C4-2B (cell line): ENCODE results near the gene SMYD2.

Experiments
- H3K27ac ChIP-seq: fragments of 450-650 bp; 2 replicates; pipeline ENCODE4 v1.5.1; 2017
- ZFX ChIP-seq: fragments of 450-650 bp; IDR thresholded peaks from 2 replicates; pipeline ENCODE4 v1.6.1; 2017
- TF ChIP-seq, protein P1 (sequence below): fragments of 450-650 bp; conservative IDR thresholded peaks from 2 replicates; pipeline ENCODE4 v1.5.1; 2017; ENCODE audit warnings: mild to moderate bottlenecking

The SMYD2 gene

DNA sequence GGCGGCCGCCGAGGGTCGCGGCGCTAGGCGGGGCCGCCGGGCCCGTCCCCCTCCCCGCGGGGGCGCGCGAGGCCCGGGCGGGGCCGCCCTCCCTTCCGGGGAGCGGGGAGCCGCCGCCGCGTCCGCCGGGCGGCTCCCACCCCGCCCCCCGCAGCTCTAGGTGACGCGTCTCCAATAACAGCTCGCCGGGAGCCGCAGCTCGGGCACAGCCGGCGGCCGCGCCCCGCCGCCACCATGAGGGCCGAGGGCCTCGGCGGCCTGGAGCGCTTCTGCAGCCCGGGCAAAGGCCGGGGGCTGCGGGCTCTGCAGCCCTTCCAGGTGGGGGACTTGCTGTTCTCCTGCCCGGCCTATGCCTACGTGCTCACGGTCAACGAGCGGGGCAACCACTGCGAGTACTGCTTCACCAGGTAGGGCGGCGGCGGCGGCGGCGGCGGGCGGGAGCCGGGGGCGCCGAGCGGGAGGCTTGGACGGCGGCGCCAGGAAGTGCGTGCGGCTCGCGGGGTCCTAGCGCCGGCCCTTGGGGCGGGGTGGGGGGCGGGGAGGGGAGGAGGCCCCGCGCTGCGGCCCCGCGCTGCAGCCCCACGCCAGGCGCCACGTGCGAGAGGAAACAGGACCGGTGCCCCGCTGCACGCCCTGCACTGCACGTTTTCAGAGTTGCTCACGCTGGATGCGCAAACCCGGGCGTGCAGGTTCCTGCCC, at the start of gene SMYD2:
Gene SMYD2 (plus strand): TSS at position 139 of the 699 bp plus-strand sequence. CDS start 96 bp downstream, at position 235.
- peak within 1 kb of the TSS; percentile 78 for H3K27ac ChIP-seq
- TF ChIP-seq, protein P1, sequence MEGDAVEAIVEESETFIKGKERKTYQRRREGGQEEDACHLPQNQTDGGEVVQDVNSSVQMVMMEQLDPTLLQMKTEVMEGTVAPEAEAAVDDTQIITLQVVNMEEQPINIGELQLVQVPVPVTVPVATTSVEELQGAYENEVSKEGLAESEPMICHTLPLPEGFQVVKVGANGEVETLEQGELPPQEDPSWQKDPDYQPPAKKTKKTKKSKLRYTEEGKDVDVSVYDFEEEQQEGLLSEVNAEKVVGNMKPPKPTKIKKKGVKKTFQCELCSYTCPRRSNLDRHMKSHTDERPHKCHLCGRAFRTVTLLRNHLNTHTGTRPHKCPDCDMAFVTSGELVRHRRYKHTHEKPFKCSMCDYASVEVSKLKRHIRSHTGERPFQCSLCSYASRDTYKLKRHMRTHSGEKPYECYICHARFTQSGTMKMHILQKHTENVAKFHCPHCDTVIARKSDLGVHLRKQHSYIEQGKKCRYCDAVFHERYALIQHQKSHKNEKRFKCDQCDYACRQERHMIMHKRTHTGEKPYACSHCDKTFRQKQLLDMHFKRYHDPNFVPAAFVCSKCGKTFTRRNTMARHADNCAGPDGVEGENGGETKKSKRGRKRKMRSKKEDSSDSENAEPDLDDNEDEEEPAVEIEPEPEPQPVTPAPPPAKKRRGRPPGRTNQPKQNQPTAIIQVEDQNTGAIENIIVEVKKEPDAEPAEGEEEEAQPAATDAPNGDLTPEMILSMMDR = no peak; the same call in none of the 2 replicates
- peak; percentile 90 for TF ChIP-seq ZFX

DNA sequence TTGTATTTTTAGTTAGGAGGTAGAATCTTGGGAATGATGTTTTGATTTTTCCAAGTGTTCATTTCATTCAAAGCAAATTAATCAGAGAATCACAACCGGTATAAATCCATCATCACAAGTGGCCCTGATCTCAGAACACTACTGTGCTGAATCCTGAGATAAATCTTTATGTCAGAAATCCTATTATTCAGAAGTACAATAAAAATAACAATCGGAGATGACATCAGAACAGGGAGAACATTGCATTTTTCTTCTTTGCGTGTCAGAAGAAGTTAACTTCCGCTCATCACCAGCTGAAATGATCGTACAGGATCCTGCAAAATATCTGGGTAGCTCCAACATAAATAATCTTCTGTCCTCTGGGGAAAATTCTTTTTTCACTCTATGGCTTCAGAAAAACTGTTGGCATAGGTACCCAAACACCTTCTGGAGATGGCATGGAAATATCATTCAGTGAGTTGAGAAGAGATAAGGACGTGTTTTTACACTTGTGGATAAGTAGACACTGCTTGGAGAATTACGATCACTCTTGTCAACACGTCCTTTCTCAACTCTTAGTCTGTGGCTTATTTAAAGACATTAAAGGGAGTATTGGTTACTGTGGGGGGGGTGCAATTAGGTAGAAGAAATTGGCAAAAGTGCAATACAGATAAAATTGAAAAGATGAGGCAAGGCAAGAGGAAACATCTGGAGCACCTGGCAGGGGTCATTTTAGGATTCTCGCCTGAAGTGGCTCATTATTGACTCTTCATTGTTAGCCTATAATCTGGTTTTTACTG, 46.9 kb upstream of the SMYD2 start:
- TF ChIP-seq ZFX = no peak
- TF ChIP-seq, protein P1 = no peak

DNA sequence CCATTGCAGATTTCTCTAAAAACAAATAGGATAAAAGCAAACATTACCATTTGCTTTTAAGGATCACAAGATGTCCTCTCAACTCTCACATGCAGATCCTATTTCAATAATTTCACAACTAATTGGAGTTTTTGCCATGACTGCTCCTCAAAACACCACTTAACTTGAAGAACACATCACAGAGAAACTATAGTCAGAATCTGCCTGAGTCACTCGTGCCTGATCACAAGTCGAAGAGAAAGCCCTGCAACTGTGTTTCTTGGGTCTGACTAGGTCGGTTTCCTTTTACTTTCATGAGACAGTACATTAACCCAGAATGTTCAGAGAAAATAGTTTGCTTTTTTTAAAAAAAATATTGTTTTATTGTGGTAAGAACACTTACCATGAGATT, 46.3 kb upstream of the SMYD2 start:
- TF ChIP-seq, protein P1 = no peak
- TF ChIP-seq ZFX = no peak
- no peak overlapping the region for H3K27ac ChIP-seq

More for the DNA sequence above, 46.9 kb upstream of the SMYD2 start:
- no peak overlapping the region for H3K27ac ChIP-seq

DNA sequence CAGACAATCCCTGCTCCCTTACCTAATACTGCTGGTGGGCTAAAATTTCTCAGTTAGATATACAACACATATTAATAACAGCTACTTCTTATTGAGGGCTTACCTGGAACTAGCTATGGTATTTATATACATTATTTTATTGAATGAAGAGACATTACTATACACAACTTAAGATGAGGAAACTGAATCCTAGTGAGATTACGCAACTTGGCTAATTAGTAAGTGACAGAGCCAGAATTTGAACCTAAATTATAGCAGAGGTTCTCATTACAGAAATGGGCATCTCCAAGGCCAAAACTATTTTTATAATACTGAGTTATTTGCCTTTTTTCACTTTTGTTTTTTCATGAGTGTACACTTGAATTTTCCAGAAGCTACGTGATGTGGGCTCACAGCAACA, 44.5 kb upstream of the SMYD2 start:
- no peak overlapping the region for H3K27ac ChIP-seq
- TF ChIP-seq, protein P1 = no peak
- TF ChIP-seq ZFX = no peak

GRCh38 chr1:214241060-214241459, 39.9 kb upstream of the SMYD2 start:
- no peak overlapping the region for H3K27ac ChIP-seq
- no peak for TF ChIP-seq ZFX
- TF ChIP-seq, protein P1 = no peak

GRCh38 chr1:214244252-214244651, 36.7 kb upstream of the SMYD2 start:
- no peak for TF ChIP-seq ZFX
- TF ChIP-seq, protein P1 = no peak
- no peak overlapping the region for H3K27ac ChIP-seq

DNA sequence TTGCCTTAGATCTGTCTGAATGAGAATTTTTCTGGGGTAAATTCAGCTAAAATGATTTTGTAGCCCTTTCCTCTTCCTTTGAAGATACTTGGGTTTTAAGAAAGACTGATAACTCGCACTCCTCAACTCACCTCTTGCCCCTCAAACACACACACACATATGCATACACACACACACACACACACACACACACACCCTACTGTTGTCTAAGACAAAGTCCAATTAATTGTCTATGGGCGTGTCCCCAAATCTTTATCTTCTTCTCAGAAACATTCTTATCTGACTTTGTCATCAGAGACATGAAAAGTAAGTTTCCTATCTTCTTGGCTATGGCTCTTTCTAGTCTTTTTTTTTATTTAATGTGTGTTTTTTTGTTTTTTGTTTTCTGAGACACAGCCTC, 36.1 kb upstream of the SMYD2 start:
- TF ChIP-seq ZFX = no peak
- TF ChIP-seq, protein P1 = no peak
- H3K27ac ChIP-seq = no peak overlapping the region
